ENCODE results near the gene HNRNPC. TPM values are rescaled to one million over a fixed set of nuclear protein-coding genes. Genes with fewer than 3 reads are reported as not detected.

HNRNPC gene
- polyA plus RNA-seq, 5 donors: 694 to 979 (median 852) TPM

Other genes starting within 250 kb of the HNRNPC start
- gene NDRG2, start 244.4 kb downstream of the HNRNPC start, polyA plus RNA-seq (ENCODE audit: insufficient read depth in 1 of 5, insufficient read length in 5 of 5, low replicate concordance in 1 of 5): 100 to 1,000 TPM; 123 to 163 (median 138) TPM
- under 1 TPM; 0.12 to 0.39 (median 0.23) TPM for gene TPPP2, start 239.2 kb downstream of the HNRNPC start, polyA plus RNA-seq (ENCODE audit: insufficient read depth in 1 of 5, insufficient read length in 5 of 5, low replicate concordance in 1 of 5)
- under 1 TPM in 1 of 5 donors, not detected in 4; 0.16 TPM for gene RNASE13, start 234.6 kb downstream of the HNRNPC start, polyA plus RNA-seq (ENCODE audit: insufficient read depth in 1 of 5, insufficient read length in 5 of 5, low replicate concordance in 1 of 5)
- under 1 TPM in 3 of 5 donors, not detected in 2; 0.12 to 0.13 (median 0.12) TPM for gene RNASE7, start 227.1 kb downstream of the HNRNPC start, polyA plus RNA-seq (ENCODE audit: insufficient read depth in 1 of 5, insufficient read length in 5 of 5, low replicate concordance in 1 of 5)
- not detected for gene RNASE8, start 211.6 kb downstream of the HNRNPC start, polyA plus RNA-seq (ENCODE audit: insufficient read depth in 1 of 5, insufficient read length in 5 of 5, low replicate concordance in 1 of 5)
- gene ARHGEF40, start 199.1 kb downstream of the HNRNPC start, polyA plus RNA-seq (ENCODE audit: insufficient read depth in 1 of 5, insufficient read length in 5 of 5, low replicate concordance in 1 of 5): 10 to 100 TPM; 69.5 to 88.8 (median 83.3) TPM
- 10 to 100 TPM; 28.2 to 49.2 (median 34.2) TPM for gene ZNF219, start 170.8 kb downstream of the HNRNPC start, polyA plus RNA-seq (ENCODE audit: insufficient read depth in 1 of 5, insufficient read length in 5 of 5, low replicate concordance in 1 of 5)
- gene TMEM253, start 168.4 kb downstream of the HNRNPC start, polyA plus RNA-seq (ENCODE audit: insufficient read depth in 1 of 5, insufficient read length in 5 of 5, low replicate concordance in 1 of 5): 1 to 10 TPM in 3 of 5 donors, under 1 TPM in 2; 0.74 to 2.3 (median 1.0) TPM
- gene OR5AU1, start 113.4 kb downstream of the HNRNPC start, polyA plus RNA-seq (ENCODE audit: insufficient read depth in 1 of 5, insufficient read length in 5 of 5, low replicate concordance in 1 of 5): under 1 TPM; 0.03 to 0.36 (median 0.10) TPM
- under 1 TPM; 0.53 to 0.93 (median 0.74) TPM for gene RPGRIP1, start 10.6 kb upstream of the HNRNPC start, polyA plus RNA-seq (ENCODE audit: insufficient read depth in 1 of 5, insufficient read length in 5 of 5, low replicate concordance in 1 of 5)
- gene SUPT16H, start 114.6 kb upstream of the HNRNPC start, polyA plus RNA-seq (ENCODE audit: insufficient read depth in 1 of 5, insufficient read length in 5 of 5, low replicate concordance in 1 of 5): 100 to 1,000 TPM in 4 of 5 donors, 10 to 100 TPM in 1; 98.8 to 146 (median 131) TPM
- gene CHD8, start 186.7 kb upstream of the HNRNPC start, polyA plus RNA-seq (ENCODE audit: insufficient read depth in 1 of 5, insufficient read length in 5 of 5, low replicate concordance in 1 of 5): 10 to 100 TPM; 63.5 to 85.8 (median 70.2) TPM
- gene RAB2B, start 207.5 kb upstream of the HNRNPC start, polyA plus RNA-seq (ENCODE audit: insufficient read depth in 1 of 5, insufficient read length in 5 of 5, low replicate concordance in 1 of 5): 10 to 100 TPM; 36.0 to 53.8 (median 47.9) TPM
- 10 to 100 TPM; 51.3 to 69.4 (median 61.6) TPM for gene TOX4, start 207.8 kb upstream of the HNRNPC start, polyA plus RNA-seq (ENCODE audit: insufficient read depth in 1 of 5, insufficient read length in 5 of 5, low replicate concordance in 1 of 5)
- gene METTL3, start 241.9 kb upstream of the HNRNPC start, polyA plus RNA-seq (ENCODE audit: insufficient read depth in 1 of 5, insufficient read length in 5 of 5, low replicate concordance in 1 of 5): 100 to 1,000 TPM in 2 of 5 donors, 10 to 100 TPM in 3; 77.3 to 111 (median 99.8) TPM